ENCODE data around the gene TULP1. TPM values are rescaled to one million over a fixed set of nuclear protein-coding genes. Genes with fewer than 3 reads are reported as not detected.
"Not testable (repeated sequence)": the region's sequence is repeated elsewhere in the genome, so short reads cannot be mapped to it uniquely, and the experiment has no call there.

The TULP1 gene
- total RNA-seq, 2 experiments from 2014 or later: not detected

- DNase-seq: no peak
- CTCF ChIA-PET: interaction anchor here (0.7 to 1.0 kb wide), 2 partner anchors 13 to 220 kb away, joined by 3 to 4 read pairs; no protein-coding TSS in a partner anchor
Observed at GRCh38 chr6:35539223-35539622, 26.5 kb upstream of the TULP1 start.

DNA sequence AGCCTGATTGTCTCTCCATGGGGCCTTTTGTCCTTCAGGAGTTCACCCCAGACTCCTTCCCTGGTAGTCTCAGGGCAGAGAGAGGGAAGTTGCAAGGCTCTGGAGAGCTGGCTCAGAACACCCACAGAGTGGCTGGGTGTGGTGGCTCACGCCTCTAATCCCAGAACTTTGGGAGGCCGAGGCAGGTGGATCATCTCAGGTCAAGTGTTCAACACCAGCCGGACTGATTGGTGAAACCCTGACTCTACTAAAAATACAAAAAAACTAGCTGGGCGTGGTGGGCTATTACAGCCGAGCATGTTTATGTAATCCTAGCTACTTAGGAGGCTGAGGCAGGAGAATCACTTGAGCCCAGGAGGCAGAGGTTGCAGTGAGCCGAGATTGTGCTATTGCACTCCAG is 23.2 kb upstream of the TULP1 start:
- not testable (repeated sequence) for DNase-seq; H3K36me3 Mint-ChIP-seq; H3K9me3 Mint-ChIP-seq (ENCODE audit: low read depth); H3K27ac Mint-ChIP-seq; H3K4me3 Mint-ChIP-seq; ATAC-seq; H3K4me1 Mint-ChIP-seq
- H3K27me3 Mint-ChIP-seq: peaks cover 18% of the 10 kb centered on the region
- CTCF ChIA-PET: interaction anchor here (1.0 to 1.6 kb wide), 3 partner anchors 13 to 29 kb away, joined by 3 to 4 read pairs (median 4); no protein-coding TSS in a partner anchor

More at GRCh38 chr6:35539223-35539622, 26.5 kb upstream of the TULP1 start:
- H3K4me3 Mint-ChIP-seq: no peak overlapping the region
- H3K27me3 Mint-ChIP-seq: peaks cover 11% of the 10 kb centered on the region
- no peak for ATAC-seq
- no peaks in the 10 kb centered on the region for H3K9me3 Mint-ChIP-seq (ENCODE audit: low read depth)
- H3K4me1 Mint-ChIP-seq: peaks cover 4% of the 10 kb centered on the region
- H3K36me3 Mint-ChIP-seq: no peaks in the 10 kb centered on the region
- H3K27ac Mint-ChIP-seq: no peak overlapping the region

- peaks cover 3% of the 10 kb centered on the region for H3K4me1 Mint-ChIP-seq
- H3K27ac Mint-ChIP-seq: no peak overlapping the region
- ATAC-seq (no peak), DNase-seq (no peak)
- no peaks in the 10 kb centered on the region for H3K9me3 Mint-ChIP-seq (ENCODE audit: low read depth)
- CTCF ChIA-PET: interaction anchor here (0.9 kb wide), 1 partner anchor 17 kb away, joined by 3 read pairs; no protein-coding TSS in a partner anchor
- peaks cover 16% of the 10 kb centered on the region for H3K27me3 Mint-ChIP-seq
- no peak overlapping the region for H3K4me3 Mint-ChIP-seq
- no peaks in the 10 kb centered on the region for H3K36me3 Mint-ChIP-seq
Observed at GRCh38 chr6:35534407-35535170, 21.9 kb upstream of the TULP1 start.

- Mint-ChIP-seq H3K4me1 (peaks cover 3% of the 10 kb centered on the region), H3K27me3 (peaks cover 14% of the 10 kb centered on the region), H3K9me3 (ENCODE audit: low read depth) (no peaks in the 10 kb centered on the region), H3K36me3 (no peaks in the 10 kb centered on the region), H3K4me3 (no peak overlapping the region), H3K27ac (no peak overlapping the region)
- no peak for DNase-seq
- CTCF ChIA-PET: interaction anchor here (0.9 kb wide), 1 partner anchor 18 kb away, joined by 3 read pairs; no protein-coding TSS in a partner anchor
- ATAC-seq: no peak
Observed at GRCh38 chr6:35533981-35534380, 21.3 kb upstream of the TULP1 start.

GRCh38 chr6:35532126-35532525 is 19.4 kb upstream of the TULP1 start:
- DNase-seq: no peak
- H3K27me3 Mint-ChIP-seq: peaks cover 16% of the 10 kb centered on the region
- H3K27ac Mint-ChIP-seq: no peak overlapping the region
- CTCF ChIA-PET: interaction anchor here (3.0 to 3.1 kb wide), 2 partner anchors 9 to 21 kb away, joined by 14 to 24 read pairs; no protein-coding TSS in a partner anchor
- H3K9me3 Mint-ChIP-seq (ENCODE audit: low read depth): no peaks in the 10 kb centered on the region
- H3K4me1 Mint-ChIP-seq: peaks cover 3% of the 10 kb centered on the region
- no peak overlapping the region for H3K4me3 Mint-ChIP-seq
- no peaks in the 10 kb centered on the region for H3K36me3 Mint-ChIP-seq
- ATAC-seq: no peak

DNA sequence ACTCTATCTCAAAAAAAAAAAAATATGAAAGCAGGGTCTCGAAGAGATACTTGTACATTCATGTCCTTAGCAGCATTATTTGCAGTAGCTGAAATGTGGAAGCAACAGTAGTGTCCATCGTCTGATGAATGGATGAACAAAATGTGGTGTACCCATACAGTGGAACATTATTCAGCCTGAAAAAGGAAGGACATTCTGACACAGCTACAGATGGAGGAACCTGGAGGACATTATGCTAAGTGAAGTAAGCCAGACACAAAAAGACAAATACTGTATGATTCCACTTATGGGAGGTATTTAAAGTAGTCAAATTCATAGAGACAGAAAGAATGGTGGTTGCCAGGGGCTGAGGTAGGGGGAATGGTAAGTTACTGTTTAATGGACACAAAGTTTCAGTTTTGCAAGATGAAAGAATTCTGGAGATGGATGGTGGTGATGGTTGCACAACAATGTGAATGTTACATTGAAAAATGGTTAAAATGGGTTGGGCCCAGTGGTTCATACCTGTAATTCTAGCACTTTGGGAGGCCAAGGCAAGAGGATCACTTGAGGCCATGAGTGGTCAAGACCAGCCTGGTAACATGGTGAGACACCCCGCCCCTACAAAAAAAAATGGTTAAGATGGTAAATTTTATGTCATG is 11.8 kb upstream of the TULP1 start:
- DNase-seq: no peak
- Mint-ChIP-seq H3K4me1 (peaks cover 17% of the 10 kb centered on the region), H3K9me3 (ENCODE audit: low read depth) (no peaks in the 10 kb centered on the region), H3K27ac (peak overlapping the region; percentile 30), H3K27me3 (peaks cover 3% of the 10 kb centered on the region), H3K4me3 (no peak overlapping the region), H3K36me3 (no peaks in the 10 kb centered on the region)
- CTCF ChIA-PET: interaction anchor here (2.4 to 7.9 kb wide), 4 partner anchors 7 to 212 kb away, joined by 11 to 89 read pairs (median 48); partner anchors contain the start of gene ARMC12
- no peak for ATAC-seq

DNA sequence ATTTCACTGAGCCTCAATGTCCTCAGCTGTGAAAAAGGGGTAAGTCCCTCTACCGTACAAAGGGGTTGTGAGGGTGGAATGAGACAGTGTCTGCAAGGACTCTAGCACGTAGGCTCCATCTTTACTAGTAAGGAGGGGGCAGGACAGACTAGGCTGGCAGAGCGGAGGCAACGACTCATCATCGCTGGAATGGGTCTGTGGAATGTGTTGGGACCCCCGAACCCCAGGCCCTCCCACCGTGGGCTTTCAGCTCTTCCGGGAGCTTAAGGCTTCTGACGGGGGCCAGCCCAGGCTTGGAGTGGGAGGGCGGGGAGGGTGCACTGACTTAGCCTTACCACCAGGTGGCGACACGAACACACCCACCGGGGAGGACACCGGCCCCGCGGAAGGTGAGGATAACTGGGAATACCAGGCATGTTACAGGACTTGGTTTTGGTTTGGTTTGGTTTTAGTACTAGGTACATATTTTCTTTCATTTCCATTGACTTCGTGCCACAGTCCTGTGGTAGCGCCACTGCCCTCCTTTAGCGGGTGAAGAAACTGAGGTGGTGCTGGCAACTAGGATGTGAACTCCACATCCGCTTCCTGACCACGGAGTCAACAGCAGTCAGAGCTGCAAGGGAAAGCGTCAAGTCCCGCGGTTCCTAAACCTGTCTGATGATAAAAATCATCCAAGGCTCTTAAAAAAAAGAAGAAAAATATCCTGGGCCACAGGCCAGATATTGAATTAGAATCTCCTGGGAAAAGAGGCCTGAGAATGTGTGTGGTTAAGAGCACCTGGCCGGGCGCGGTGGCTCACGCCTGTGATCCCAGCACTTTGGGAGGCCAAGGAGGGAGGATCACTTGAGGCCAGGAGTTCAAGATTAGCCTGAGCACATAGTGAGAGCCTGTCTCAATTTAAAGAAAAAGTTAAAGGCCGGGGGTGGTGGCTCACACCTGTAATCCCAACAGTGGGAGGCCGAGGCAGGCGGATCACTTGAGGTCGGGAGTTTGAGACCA is 10.3 kb upstream of the TULP1 start:
- peaks cover 17% of the 10 kb centered on the region for H3K4me1 Mint-ChIP-seq
- CTCF ChIA-PET: interaction anchor here (0.6 to 7.9 kb wide), 28 partner anchors 8 to 437 kb away, joined by 3 to 89 read pairs (median 4); partner anchors contain the start of genes ARMC12, DEF6 and TEAD3
- DNase-seq (peak; percentile 88), ATAC-seq (peak; percentile 91)
- peaks cover 5% of the 10 kb centered on the region for H3K27me3 Mint-ChIP-seq
- H3K36me3 Mint-ChIP-seq: no peaks in the 10 kb centered on the region
- peak overlapping the region; percentile 73 for H3K27ac Mint-ChIP-seq
- peak overlapping the region; percentile 56 for H3K4me3 Mint-ChIP-seq
- H3K9me3 Mint-ChIP-seq (ENCODE audit: low read depth): no peaks in the 10 kb centered on the region

DNA sequence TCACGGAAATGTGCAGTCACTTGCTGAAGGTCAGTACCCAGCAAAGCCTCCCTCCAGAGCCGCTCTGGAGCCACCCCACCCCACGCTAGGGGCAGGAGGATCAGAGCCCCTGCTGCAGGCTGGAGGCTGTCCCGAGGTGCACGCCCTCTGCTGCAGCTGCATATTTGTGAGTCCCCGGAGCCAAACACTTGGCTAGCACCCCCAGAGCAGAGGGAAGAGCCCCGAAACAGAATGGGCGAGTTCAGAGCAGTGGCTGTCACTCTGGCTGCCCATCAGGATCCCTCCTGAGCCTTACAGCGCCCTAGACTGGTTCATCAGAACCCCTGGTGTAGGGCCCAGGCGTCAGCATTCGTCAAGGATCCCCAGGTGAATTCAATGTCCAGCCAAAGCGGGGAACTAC is 9.5 kb upstream of the TULP1 start:
- H3K27me3 Mint-ChIP-seq: peaks cover 5% of the 10 kb centered on the region
- H3K27ac Mint-ChIP-seq: peak overlapping the region; percentile 73
- DNase-seq (no peak), ATAC-seq (no peak)
- no peaks in the 10 kb centered on the region for H3K36me3 Mint-ChIP-seq
- CTCF ChIA-PET: interaction anchor here (0.7 to 7.9 kb wide), 21 partner anchors 8 to 438 kb away, joined by 3 to 89 read pairs (median 4); partner anchors contain the start of genes ARMC12, DEF6 and TEAD3
- no peaks in the 10 kb centered on the region for H3K9me3 Mint-ChIP-seq (ENCODE audit: low read depth)
- peaks cover 17% of the 10 kb centered on the region for H3K4me1 Mint-ChIP-seq
- no peak overlapping the region for H3K4me3 Mint-ChIP-seq

- DNase-seq (no peak), ATAC-seq (no peak)
- H3K4me1 Mint-ChIP-seq: peaks cover 17% of the 10 kb centered on the region
- H3K9me3 Mint-ChIP-seq (ENCODE audit: low read depth): no peaks in the 10 kb centered on the region
- CTCF ChIA-PET: interaction anchor here (6.4 to 7.9 kb wide), 2 partner anchors 31 to 215 kb away, joined by 73 to 89 read pairs; partner anchors contain the start of gene ARMC12
- no peak overlapping the region for H3K27ac Mint-ChIP-seq
- peaks cover 8% of the 10 kb centered on the region for H3K27me3 Mint-ChIP-seq
- no peak overlapping the region for H3K4me3 Mint-ChIP-seq
- no peaks in the 10 kb centered on the region for H3K36me3 Mint-ChIP-seq
Observed at GRCh38 chr6:35521235-35521634, 8.5 kb upstream of the TULP1 start.

DNA sequence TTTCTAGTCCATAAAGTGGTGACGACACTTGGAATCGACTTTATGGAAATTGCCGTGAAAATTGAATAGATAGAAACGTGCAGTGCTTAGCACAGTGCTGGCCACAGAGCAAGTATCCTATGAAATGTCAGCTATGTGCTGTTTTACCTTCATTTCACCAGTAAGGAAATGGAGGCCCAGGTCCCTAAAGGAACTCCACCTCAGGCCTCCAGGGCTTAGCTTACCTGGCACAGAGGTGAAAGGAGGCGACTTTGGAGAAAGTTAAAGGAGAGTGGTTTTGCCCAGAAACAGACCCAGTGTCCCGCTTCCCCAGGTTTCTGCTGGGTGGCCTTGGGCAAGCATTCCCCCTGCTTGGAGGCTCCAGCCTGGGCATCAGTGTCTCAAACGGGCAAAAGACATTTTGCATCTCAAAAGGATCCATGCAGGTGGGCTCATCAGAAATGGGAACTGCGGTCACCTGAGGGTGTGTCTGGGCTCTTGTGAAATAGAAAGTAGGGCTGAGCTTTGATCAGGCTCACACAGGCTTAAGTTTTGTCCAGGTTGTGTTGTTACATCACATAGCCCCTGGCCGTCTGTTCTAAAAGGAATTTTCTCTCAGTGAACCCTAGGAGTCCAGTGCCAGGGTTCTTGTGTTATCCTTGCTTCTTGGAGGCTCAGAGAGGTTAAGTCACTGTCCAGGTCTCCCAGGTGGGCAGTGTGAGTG is 6.8 kb upstream of the TULP1 start:
- DNase-seq (no peak), ATAC-seq (no peak)
- H3K27ac Mint-ChIP-seq: no peak overlapping the region
- H3K4me1 Mint-ChIP-seq: peaks cover 18% of the 10 kb centered on the region
- H3K4me3 Mint-ChIP-seq: no peak overlapping the region
- CTCF ChIA-PET: interaction anchor here (0.7 to 7.9 kb wide), 3 partner anchors 33 to 217 kb away, joined by 3 to 89 read pairs (median 73); partner anchors contain the start of gene ARMC12
- H3K36me3 Mint-ChIP-seq: no peaks in the 10 kb centered on the region
- H3K27me3 Mint-ChIP-seq: peaks cover 8% of the 10 kb centered on the region
- no peaks in the 10 kb centered on the region for H3K9me3 Mint-ChIP-seq (ENCODE audit: low read depth)

- no peak overlapping the region for H3K4me3 Mint-ChIP-seq
- H3K27ac Mint-ChIP-seq: no peak overlapping the region
- H3K27me3 Mint-ChIP-seq: peaks cover 11% of the 10 kb centered on the region
- no peaks in the 10 kb centered on the region for H3K36me3 Mint-ChIP-seq
- peaks cover 15% of the 10 kb centered on the region for H3K4me1 Mint-ChIP-seq
- no peak for DNase-seq
- no peaks in the 10 kb centered on the region for H3K9me3 Mint-ChIP-seq (ENCODE audit: low read depth)
- ATAC-seq: no peak
- CTCF ChIA-PET: interaction anchor here (1.5 kb wide), 1 partner anchor 34 kb away, joined by 5 read pairs; no protein-coding TSS in a partner anchor
Observed at GRCh38 chr6:35518566-35519312, 6.0 kb upstream of the TULP1 start.
